Measurements from ENCODE around the gene TFAP2A.

Gene TFAP2A

DNA sequence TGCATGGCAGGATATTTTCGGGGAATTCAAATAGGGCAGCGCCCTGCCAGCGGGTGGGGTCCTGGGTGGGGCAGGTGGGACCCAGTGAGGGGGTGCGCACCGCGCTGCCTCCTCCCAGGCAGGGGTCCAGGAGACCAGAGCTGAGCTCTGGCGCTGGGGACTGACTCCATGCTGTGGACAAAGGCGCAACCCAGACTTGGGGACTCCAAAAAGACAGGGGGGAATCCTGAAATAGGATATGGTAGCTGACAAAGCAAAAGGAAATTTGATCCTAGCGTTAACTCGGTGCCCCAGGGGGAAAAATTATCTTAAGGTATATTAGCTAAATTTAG, 23.6 kb downstream of the TFAP2A start:
- Histone ChIP-seq H3K4me2 (ENCODE audit: low read length) (no peak overlapping the region), H3K79me1 (ENCODE audit: low read length) (peaks cover 7% of the 10 kb centered on the region), H4K8ac (ENCODE audit: low read depth, low read length) (no peak overlapping the region), H4K91ac (ENCODE audit: low read depth, low read length) (peak overlapping the region; percentile 70), H3K36me3 (ENCODE audit: control insufficient read depth in 1 of 2, insufficient read depth in 2 of 2, low read length in 2 of 2) (no peaks in the 10 kb centered on the region), H2AK5ac (ENCODE audit: low read length) (no peak overlapping the region), H3K4ac (ENCODE audit: low read depth, low read length) (no peak overlapping the region), H2BK5ac (ENCODE audit: low read depth, low read length, poor library complexity) (no peak overlapping the region), H3K18ac (ENCODE audit: low read length) (no peak overlapping the region), H2AFZ (ENCODE audit: insufficient read depth, low read length, poor library complexity) (no peak overlapping the region), H3K9me3 (ENCODE audit: insufficient read depth, low read depth, low read length) (peaks cover 3% of the 10 kb centered on the region), H3K4me3 (ENCODE audit: low read depth, low read length) (no peak overlapping the region), H3K9ac (ENCODE audit: low read length) (no peak overlapping the region), H4K12ac (ENCODE audit: low read depth, low read length) (no peak overlapping the region), H3K27ac (ENCODE audit: low read depth, low read length) (no peak overlapping the region), H3K27me3 (ENCODE audit: insufficient read depth, low read length) (peaks cover 15% of the 10 kb centered on the region), H3K23ac (ENCODE audit: low read length) (no peak overlapping the region), H3K4me1 (ENCODE audit: control insufficient read depth in 1 of 2, insufficient read depth in 2 of 2, low read length in 2 of 2) (peaks cover 11 to 17% of the 10 kb centered on the region in 2 experiments), H3K14ac (ENCODE audit: low read length) (no peak overlapping the region), H2BK120ac (ENCODE audit: insufficient read depth, low read length, poor library complexity) (no peak overlapping the region), H2BK12ac (ENCODE audit: low read length) (no peak overlapping the region), H3K79me2 (ENCODE audit: control insufficient read depth, insufficient read depth, low read length, poor library complexity) (no peaks in the 10 kb centered on the region)
- no peak for DNase-seq
- WGBS (ENCODE audit: extremely low coverage, insufficient coverage, insufficient read length), result no CpG with 5 or more reads among the region's 10 CpGs

GRCh38 chr6:10390495-10391298, 24.2 kb downstream of the TFAP2A start:
- Histone ChIP-seq H3K79me2 (ENCODE audit: control insufficient read depth, insufficient read depth, low read length, poor library complexity) (no peaks in the 10 kb centered on the region), H3K4ac (ENCODE audit: low read depth, low read length) (no peak overlapping the region), H3K27me3 (ENCODE audit: insufficient read depth, low read length) (peaks cover 15% of the 10 kb centered on the region), H4K12ac (ENCODE audit: low read depth, low read length) (no peak overlapping the region), H2BK120ac (ENCODE audit: insufficient read depth, low read length, poor library complexity) (no peak overlapping the region), H3K14ac (ENCODE audit: low read length) (peak overlapping the region; percentile 18), H4K91ac (ENCODE audit: low read depth, low read length) (peak overlapping the region; percentile 70), H4K8ac (ENCODE audit: low read depth, low read length) (peak overlapping the region; percentile 42), H2AK5ac (ENCODE audit: low read length) (peak overlapping the region; percentile 22), H3K4me2 (ENCODE audit: low read length) (peak overlapping the region; percentile 78), H2BK12ac (ENCODE audit: low read length) (peak overlapping the region; percentile 42), H3K27ac (ENCODE audit: low read depth, low read length) (no peak overlapping the region), H2BK5ac (ENCODE audit: low read depth, low read length, poor library complexity) (no peak overlapping the region), H2AFZ (ENCODE audit: insufficient read depth, low read length, poor library complexity) (no peak overlapping the region), H3K4me1 (ENCODE audit: control insufficient read depth in 1 of 2, insufficient read depth in 2 of 2, low read length in 2 of 2) (peaks cover 11 to 17% of the 10 kb centered on the region in 2 experiments), H3K9ac (ENCODE audit: low read length) (no peak overlapping the region), H3K79me1 (ENCODE audit: low read length) (peaks cover 9% of the 10 kb centered on the region), H3K23ac (ENCODE audit: low read length) (no peak overlapping the region), H3K9me3 (ENCODE audit: insufficient read depth, low read depth, low read length) (peaks cover 3% of the 10 kb centered on the region), H3K4me3 (ENCODE audit: low read depth, low read length) (no peak overlapping the region), H3K36me3 (ENCODE audit: control insufficient read depth in 1 of 2, insufficient read depth in 2 of 2, low read length in 2 of 2) (no peaks in the 10 kb centered on the region), H3K18ac (ENCODE audit: low read length) (peak overlapping the region; percentile 34)
- no peak for DNase-seq
- WGBS (ENCODE audit: extremely low coverage, insufficient coverage, insufficient read length), result no CpG with 5 or more reads among the region's 41 CpGs

GRCh38 chr6:10389739-10390494, 25.0 kb downstream of the TFAP2A start:
- peaks cover 18% of the 10 kb centered on the region for H3K27me3 ChIP-seq (ENCODE audit: insufficient read depth, low read length)
- H3K79me1 ChIP-seq (ENCODE audit: low read length), result peaks cover 12% of the 10 kb centered on the region
- H3K9ac ChIP-seq (ENCODE audit: low read length), result no peak overlapping the region
- H3K18ac ChIP-seq (ENCODE audit: low read length), result no peak overlapping the region
- no peak overlapping the region for H4K8ac ChIP-seq (ENCODE audit: low read depth, low read length)
- no CpG with 5 or more reads among the region's 47 CpGs for WGBS (ENCODE audit: extremely low coverage, insufficient coverage, insufficient read length)
- H3K36me3 ChIP-seq (ENCODE audit: control insufficient read depth in 1 of 2, insufficient read depth in 2 of 2, low read length in 2 of 2), result no peaks in the 10 kb centered on the region
- no peak overlapping the region for H2BK5ac ChIP-seq (ENCODE audit: low read depth, low read length, poor library complexity)
- no peak overlapping the region for H2AK5ac ChIP-seq (ENCODE audit: low read length)
- no peak overlapping the region for H3K14ac ChIP-seq (ENCODE audit: low read length)
- H3K79me2 ChIP-seq (ENCODE audit: control insufficient read depth, insufficient read depth, low read length, poor library complexity), result no peaks in the 10 kb centered on the region
- H2AFZ ChIP-seq (ENCODE audit: insufficient read depth, low read length, poor library complexity), result peak overlapping the region; percentile 39
- peaks cover 3% of the 10 kb centered on the region for H3K9me3 ChIP-seq (ENCODE audit: insufficient read depth, low read depth, low read length)
- H3K4me3 ChIP-seq (ENCODE audit: low read depth, low read length), result no peak overlapping the region
- H3K4me2 ChIP-seq (ENCODE audit: low read length), result peak overlapping the region; percentile 78
- no peak overlapping the region for H3K4ac ChIP-seq (ENCODE audit: low read depth, low read length)
- no peak for DNase-seq
- H4K12ac ChIP-seq (ENCODE audit: low read depth, low read length), result peak overlapping the region; percentile 12
- peaks cover 12 to 17% of the 10 kb centered on the region in 2 experiments for H3K4me1 ChIP-seq (ENCODE audit: control insufficient read depth in 1 of 2, insufficient read depth in 2 of 2, low read length in 2 of 2)
- no peak overlapping the region for H2BK12ac ChIP-seq (ENCODE audit: low read length)
- H4K91ac ChIP-seq (ENCODE audit: low read depth, low read length), result peak overlapping the region; percentile 42
- peak overlapping the region; percentile 15 for H2BK120ac ChIP-seq (ENCODE audit: insufficient read depth, low read length, poor library complexity)
- no peak overlapping the region for H3K23ac ChIP-seq (ENCODE audit: low read length)
- no peak overlapping the region for H3K27ac ChIP-seq (ENCODE audit: low read depth, low read length)

DNA sequence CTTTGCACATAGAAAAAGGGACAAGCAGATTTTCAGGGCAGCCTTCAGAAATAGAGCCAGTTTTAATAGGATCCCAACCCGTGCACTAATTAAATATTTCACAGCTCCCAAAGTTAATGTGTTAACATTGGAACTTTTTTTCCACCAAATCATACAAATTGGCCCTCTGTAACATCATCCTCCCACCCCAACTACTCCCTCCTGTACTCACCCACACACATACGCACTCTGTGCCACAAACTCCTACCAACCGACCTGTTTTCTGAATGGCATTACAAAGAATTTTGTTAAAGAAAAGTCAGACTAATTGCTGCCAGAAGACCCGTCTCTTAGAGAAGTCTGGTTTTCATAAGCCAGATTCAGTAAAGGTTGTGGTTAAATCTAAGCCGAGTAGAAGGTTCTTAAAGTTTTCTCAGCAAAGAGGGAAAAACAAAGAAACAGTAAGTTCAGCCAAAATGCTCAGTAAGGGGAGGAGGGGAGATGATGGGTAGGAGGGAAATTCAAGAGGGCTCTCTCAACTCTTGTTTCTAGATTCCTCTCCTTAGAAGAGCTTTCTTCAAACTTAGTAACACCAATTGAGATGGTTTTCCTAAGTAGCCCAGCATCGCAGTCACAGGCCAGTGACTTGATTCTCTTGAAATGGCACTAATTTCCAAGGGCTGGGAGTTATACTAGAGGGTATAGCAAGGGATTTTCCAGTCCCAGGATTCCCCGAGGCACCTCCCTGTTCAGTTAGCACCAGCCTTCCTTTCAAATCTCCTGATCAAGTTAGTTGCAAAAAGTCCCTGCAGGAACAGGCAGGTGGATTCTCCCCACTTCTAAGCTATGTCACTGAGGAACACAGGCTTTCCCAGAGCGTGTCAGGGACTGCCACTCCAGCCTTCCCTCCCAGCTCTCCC, 27.9 kb downstream of the TFAP2A start:
- Histone ChIP-seq H2BK120ac (ENCODE audit: insufficient read depth, low read length, poor library complexity) (no peak overlapping the region), H4K8ac (ENCODE audit: low read depth, low read length) (no peak overlapping the region), H2BK12ac (ENCODE audit: low read length) (no peak overlapping the region), H3K18ac (ENCODE audit: low read length) (no peak overlapping the region), H3K9ac (ENCODE audit: low read length) (no peak overlapping the region), H3K23ac (ENCODE audit: low read length) (no peak overlapping the region), H3K79me2 (ENCODE audit: control insufficient read depth, insufficient read depth, low read length, poor library complexity) (no peaks in the 10 kb centered on the region), H2AFZ (ENCODE audit: insufficient read depth, low read length, poor library complexity) (no peak overlapping the region), H3K4me3 (ENCODE audit: low read depth, low read length) (no peak overlapping the region), H3K27ac (ENCODE audit: low read depth, low read length) (no peak overlapping the region), H3K4me2 (ENCODE audit: low read length) (no peak overlapping the region), H4K91ac (ENCODE audit: low read depth, low read length) (no peak overlapping the region), H3K36me3 (ENCODE audit: control insufficient read depth in 1 of 2, insufficient read depth in 2 of 2, low read length in 2 of 2) (no peaks in the 10 kb centered on the region), H3K14ac (ENCODE audit: low read length) (no peak overlapping the region), H2BK5ac (ENCODE audit: low read depth, low read length, poor library complexity) (no peak overlapping the region), H3K9me3 (ENCODE audit: insufficient read depth, low read depth, low read length) (peaks cover 3% of the 10 kb centered on the region), H3K79me1 (ENCODE audit: low read length) (peaks cover 18% of the 10 kb centered on the region), H4K12ac (ENCODE audit: low read depth, low read length) (no peak overlapping the region), H3K27me3 (ENCODE audit: insufficient read depth, low read length) (peaks cover 22% of the 10 kb centered on the region), H3K4ac (ENCODE audit: low read depth, low read length) (no peak overlapping the region), H3K4me1 (ENCODE audit: control insufficient read depth in 1 of 2, insufficient read depth in 2 of 2, low read length in 2 of 2) (peaks cover 20 to 28% of the 10 kb centered on the region in 2 experiments), H2AK5ac (ENCODE audit: low read length) (peak overlapping the region; percentile 66)
- 100% methylated on average over 1 of the region's 8 CpGs for WGBS (ENCODE audit: extremely low coverage, insufficient coverage, insufficient read length)
- DNase-seq, result no peak

All from trophoblast cell (in vitro differentiated cells and primary cell).